IMR-90 (cell line): ENCODE results near the gene RHCE. TPM values are rescaled to one million over a fixed set of nuclear protein-coding genes. Genes with fewer than 3 reads are reported as not detected.

Experiments used
- ATAC-seq: fragments of 200-7000 bp; cut with Tn5 transposase; 2 replicates; pipeline ENCODE4 v1.9.1; 2020; ENCODE audit warnings: low read depth, mild to moderate bottlenecking, moderate library complexity
- BruUV-seq: library from RNA; stranded (reverse); fragments of 400-500 nt; replicated peaks from 2 replicates; lab custom pipeline; 2021; lab: Mats Ljungman, UMichigan
- CTCF ChIA-PET: fragments of 300-600 bp; formaldehyde crosslinking; extraction: SDS; loops from one replicate; lab custom pipeline; 2021; ENCODE audit warnings: antibody characterized with exemption; lab: Yijun Ruan, JAX
- POLR2A ChIA-PET: fragments of 300-600 bp; sonication (Branson Sonifier 250); formaldehyde crosslinking; loops from one replicate; lab custom pipeline; 2022; ENCODE audit warnings: antibody characterized with exemption; ENCODE audit not compliant: unreplicated experiment; lab: Charles Lee
- DNase-seq: peaks from one replicate; pipeline ENCODE4 v3.0.0; 2013
- H2AFZ ChIP-seq: replicated peaks from 2 replicates; pipeline ENCODE3; 2013; ENCODE audit warnings: low read length, mild to moderate bottlenecking; ENCODE audit not compliant: poor library complexity
- H2AK5ac ChIP-seq: 2 replicates; pipeline ENCODE4 v1.6.1; 2013; ENCODE audit warnings: low read depth, low read length, inconsistent platforms
- H2AK9ac ChIP-seq: replicated peaks from 2 replicates; pipeline ENCODE3; 2013; ENCODE audit warnings: mild to moderate bottlenecking, low read depth, low read length, moderate library complexity; ENCODE audit not compliant: poor library complexity
- H2BK120ac ChIP-seq: 2 replicates; pipeline ENCODE4 v1.6.1; 2013; ENCODE audit warnings: low read depth, low read length, inconsistent platforms
- H2BK15ac ChIP-seq: 3 replicates; pipeline ENCODE4 v1.6.1; 2013; ENCODE audit warnings: low read depth, low read length, inconsistent platforms
- H2BK20ac ChIP-seq: 2 replicates; pipeline ENCODE4 v1.6.1; 2013; ENCODE audit warnings: low read depth, mild to moderate bottlenecking, inconsistent platforms, low read length, moderate library complexity
- H2BK5ac ChIP-seq: 2 replicates; pipeline ENCODE4 v1.6.1; 2013; ENCODE audit warnings: mild to moderate bottlenecking, low read depth, low read length, inconsistent platforms; ENCODE audit not compliant: poor library complexity, severe bottlenecking
- H3K14ac ChIP-seq: replicated peaks from 2 replicates; pipeline ENCODE4 v1.6.1; 2013; ENCODE audit warnings: low read depth, low read length, inconsistent platforms
- H3K18ac ChIP-seq: 2 replicates; pipeline ENCODE4 v1.6.1; 2013; ENCODE audit warnings: low read depth, low read length, control low read depth
- H3K23ac ChIP-seq: 2 replicates; pipeline ENCODE4 v1.6.1; 2013; ENCODE audit warnings: low read depth, low read length, inconsistent platforms
- H3K27ac ChIP-seq: 2 replicates; pipeline ENCODE4 v1.5.1; 2013; ENCODE audit warnings: mild to moderate bottlenecking, control low read depth, low read length; ENCODE audit not compliant: insufficient read depth
- H3K27me3 ChIP-seq: 2 replicates; pipeline ENCODE4 v1.6.1; 2013; ENCODE audit warnings: low read length; ENCODE audit not compliant: control insufficient read depth, insufficient read depth
- H3K36me3 ChIP-seq: 2 replicates; pipeline ENCODE4 v1.6.1; 2013; ENCODE audit warnings: low read length, mixed read lengths; ENCODE audit not compliant: control insufficient read depth, insufficient read depth
- H3K4ac ChIP-seq: 2 replicates; pipeline ENCODE4 v1.6.1; 2013; ENCODE audit warnings: low read depth, low read length, inconsistent platforms
- H3K4me1 ChIP-seq: 2 replicates; pipeline ENCODE4 v1.6.1; 2013; ENCODE audit warnings: low read length, mixed read lengths; ENCODE audit not compliant: control insufficient read depth, insufficient read depth
- H3K4me2 ChIP-seq: 2 replicates; pipeline ENCODE4 v1.6.1; 2013; ENCODE audit warnings: low read depth, mild to moderate bottlenecking, control low read depth, low read length, moderate library complexity
- H3K4me3 ChIP-seq: 2 replicates; pipeline ENCODE4 v1.5.1; 2013; ENCODE audit warnings: low read depth, mild to moderate bottlenecking, control low read depth, low read length, moderate library complexity; ENCODE audit not compliant: insufficient read depth
- H3K56ac ChIP-seq: 2 replicates; pipeline ENCODE4 v1.6.1; 2013; ENCODE audit warnings: low read length, inconsistent platforms; ENCODE audit not compliant: insufficient read depth; ENCODE audit errors: extremely low read depth
- H3K79me1 ChIP-seq, 2 experiments: 2 replicates each; pipeline ENCODE4 v1.6.1; 2013; ENCODE audit warnings: low read length in 2 of 2, inconsistent platforms in 1 of 2, low read depth in 1 of 2
- H3K9ac ChIP-seq: 2 replicates; pipeline ENCODE4 v1.6.1; 2013; ENCODE audit warnings: low read depth, low read length, control low read depth
- H3K9me1 ChIP-seq: 2 replicates; pipeline ENCODE4 v1.6.1; 2013; ENCODE audit warnings: low read length, inconsistent platforms; ENCODE audit not compliant: insufficient read depth
- H3K9me3 ChIP-seq: 2 replicates; pipeline ENCODE4 v1.6.1; 2013; ENCODE audit warnings: low read length; ENCODE audit not compliant: control insufficient read depth, insufficient read depth
- H4K20me1 ChIP-seq: 2 replicates; pipeline ENCODE4 v1.6.1; 2013; ENCODE audit warnings: low read length, inconsistent platforms; ENCODE audit not compliant: insufficient read depth
- H4K5ac ChIP-seq: 2 replicates; pipeline ENCODE4 v1.6.1; 2013; ENCODE audit warnings: mild to moderate bottlenecking, low read depth, low read length, control low read depth
- H4K8ac ChIP-seq, 2 experiments: 2 replicates each; pipeline ENCODE4 v1.6.1; 2013; ENCODE audit warnings: low read depth in 2 of 2, low read length in 2 of 2, control low read depth in 1 of 2, inconsistent platforms in 1 of 2
- H4K91ac ChIP-seq: 2 replicates; pipeline ENCODE4 v1.6.1; 2013; ENCODE audit warnings: low read depth, low read length, inconsistent platforms; ENCODE audit not compliant: insufficient read depth
- CEBPB ChIP-seq: IDR thresholded peaks from 2 replicates; pipeline ENCODE4 v1.6.1; 2012; ENCODE audit warnings: low read depth, low read length, improper control_type of control experiment
- CHD1 ChIP-seq: IDR thresholded peaks from 2 replicates; pipeline ENCODE4 v1.6.1; 2012; ENCODE audit warnings: low read depth, low read length, improper control_type of control experiment
- MAFK ChIP-seq: IDR thresholded peaks from 2 replicates; pipeline ENCODE4 v1.6.1; 2012; ENCODE audit warnings: low read depth, low read length, improper control_type of control experiment
- MAZ ChIP-seq: IDR thresholded peaks from 2 replicates; pipeline ENCODE4 v1.6.1; 2012; ENCODE audit warnings: low read depth, mild to moderate bottlenecking, low read length, improper control_type of control experiment, moderate library complexity, borderline replicate concordance
- NFE2L2 ChIP-seq: fragments of 150-350 bp; IDR thresholded peaks from 2 replicates; pipeline ENCODE4 v1.6.1; 2016; ENCODE audit warnings: low read depth, mild to moderate bottlenecking, low read length
- WGBS, 2 experiments: methylation state at CpG; one replicate each; pipeline versions ENCODE4 v1.1.5 to v1.1.7; 2013; ENCODE audit warnings: missing lambda C conversion rate in 2 of 2; ENCODE audit not compliant: insufficient read length in 1 of 2; ENCODE audit errors: extremely low coverage in 2 of 2; 5-methylcytosine and 5-hydroxymethylcytosine counted together
- dilution Hi-C: fragments of 300-500 bp; cut with HindIII; formaldehyde crosslinking; loops from one replicate; pipeline ENCODE4 v1.14.3; 2018; ENCODE audit warnings: low sequenced_read_pairs; ENCODE audit not compliant: unreplicated experiment
- in situ Hi-C: fragments of 300-500 bp; cut with MboI; formaldehyde crosslinking; loops from 3 replicates; pipeline ENCODE4 v1.14.3; 2019; ENCODE audit warnings: low sequenced_read_pairs, inconsistent platforms, mixed read lengths
- intact Hi-C: fragments of 100-400 bp; cut with micrococcal nuclease; formaldehyde crosslinking; loops from 2 replicates; pipeline ENCODE4 v1.10.0; 2022
- polyA plus RNA-seq, 3 experiments: library from polyadenylated mRNA; depleted of rRNA; stranded (reverse); fragments of >200 nt; gene quantifications; 2 replicates each; pipeline ENCODE4 v1.2.3, GENCODE V29; 2012; ENCODE audit warnings: low replicate concordance in 1 of 3
- total RNA-seq: library from RNA; depleted of rRNA; stranded (reverse); fragments of >200 nt; gene quantifications from 2 replicates; pipeline ENCODE4 v1.2.3, GENCODE V29; 2012
- TF ChIP-seq, protein P1 (sequence below): conservative IDR thresholded peaks from 2 replicates; pipeline ENCODE4 v1.5.1; 2012; ENCODE audit warnings: mild to moderate bottlenecking, low read depth, low read length, improper control_type of control experiment
- TF ChIP-seq, protein P2 (sequence below): fragments of 150-350 bp; IDR thresholded peaks from 2 replicates; pipeline ENCODE4 v1.6.1; 2016; ENCODE audit warnings: low read depth, mild to moderate bottlenecking, low read length, moderate library complexity, borderline replicate concordance

The RHCE gene
- total and polyA plus RNA-seq, 2 of the 4 experiments (the other 2 are of a cell fraction): 0.54 to 0.62 TPM

DNA sequence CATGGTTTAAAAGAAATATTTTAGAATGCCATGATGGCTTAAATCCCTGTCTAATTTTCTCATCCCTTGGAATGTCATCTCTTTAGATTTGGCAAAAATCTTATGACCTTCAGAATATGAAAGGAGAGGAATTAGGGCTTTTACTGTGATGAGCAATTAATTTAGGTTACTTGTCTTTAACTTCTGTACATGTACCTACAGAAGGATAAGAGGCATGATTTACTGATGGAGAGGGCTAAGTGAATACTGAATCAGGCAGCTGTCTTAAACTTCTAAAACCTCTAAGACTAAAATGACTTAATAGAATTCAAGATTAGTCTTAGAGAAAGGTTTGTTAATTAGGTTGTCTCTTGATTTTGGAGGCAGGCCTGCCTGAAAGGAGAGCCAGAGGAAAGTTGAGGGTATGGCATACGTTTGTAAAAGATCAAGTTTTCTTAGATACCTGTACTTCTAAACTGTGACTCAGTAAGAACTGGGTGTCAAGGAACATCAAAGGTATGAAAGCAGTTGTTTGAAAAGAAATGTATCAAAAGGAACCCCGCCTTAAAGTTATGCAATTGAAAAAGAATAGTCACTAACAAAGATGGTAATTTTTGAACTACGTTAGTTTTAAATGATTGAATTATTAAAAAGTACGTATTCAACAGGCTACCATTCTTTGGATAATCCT, 22.5 kb upstream of the RHCE start:
- no peak for ATAC-seq
- peaks cover 30% of the 10 kb centered on the region for H4K20me1 ChIP-seq
- CTCF ChIA-PET: interaction anchor here (0.6 kb wide), 1 partner anchor 31 kb away, joined by 5 read pairs; no protein-coding TSS in a partner anchor

More for the DNA sequence above, 22.5 kb upstream of the RHCE start:
- Histone ChIP-seq H3K27ac (no peak overlapping the region), H2BK20ac (no peak overlapping the region), H3K79me1 (peaks cover 26 to 69% of the 10 kb centered on the region in 2 experiments), H3K18ac (no peak overlapping the region), H3K4ac (no peak overlapping the region), H2BK15ac (no peak overlapping the region), H3K9ac (no peak overlapping the region), H3K23ac (no peak overlapping the region), H2AFZ (no peak overlapping the region), H3K14ac (no peak overlapping the region), H3K56ac (no peak overlapping the region; the same call in 1 of the 2 replicates), H3K4me3 (no peak overlapping the region), H3K9me1 (peaks cover 3% of the 10 kb centered on the region), H2AK9ac (no peak overlapping the region), H3K27me3 (no peaks in the 10 kb centered on the region), H4K8ac (no peak overlapping the region), H4K91ac (no peak overlapping the region), H3K9me3 (no peaks in the 10 kb centered on the region), H2BK5ac (no peak overlapping the region), H4K5ac (no peak overlapping the region), H3K36me3 (peaks cover 1% of the 10 kb centered on the region; the same call in 1 of the 2 replicates), H3K4me1 (no peaks in the 10 kb centered on the region; the same call in 1 of the 2 replicates), H3K4me2 (no peak overlapping the region), H2BK120ac (no peak overlapping the region), H2AK5ac (no peak overlapping the region)
- POLR2A ChIA-PET: no interaction called here
- in situ Hi-C loops: no loop called here
- no peak for DNase-seq
- dilution Hi-C loops: no loop called here
- intact Hi-C loops: no loop called here
- TF ChIP-seq MAFK (no peak), MAZ (no peak), CEBPB (no peak), CHD1 (no peak), NFE2L2 (no peak)
- TF ChIP-seq, protein P1, sequence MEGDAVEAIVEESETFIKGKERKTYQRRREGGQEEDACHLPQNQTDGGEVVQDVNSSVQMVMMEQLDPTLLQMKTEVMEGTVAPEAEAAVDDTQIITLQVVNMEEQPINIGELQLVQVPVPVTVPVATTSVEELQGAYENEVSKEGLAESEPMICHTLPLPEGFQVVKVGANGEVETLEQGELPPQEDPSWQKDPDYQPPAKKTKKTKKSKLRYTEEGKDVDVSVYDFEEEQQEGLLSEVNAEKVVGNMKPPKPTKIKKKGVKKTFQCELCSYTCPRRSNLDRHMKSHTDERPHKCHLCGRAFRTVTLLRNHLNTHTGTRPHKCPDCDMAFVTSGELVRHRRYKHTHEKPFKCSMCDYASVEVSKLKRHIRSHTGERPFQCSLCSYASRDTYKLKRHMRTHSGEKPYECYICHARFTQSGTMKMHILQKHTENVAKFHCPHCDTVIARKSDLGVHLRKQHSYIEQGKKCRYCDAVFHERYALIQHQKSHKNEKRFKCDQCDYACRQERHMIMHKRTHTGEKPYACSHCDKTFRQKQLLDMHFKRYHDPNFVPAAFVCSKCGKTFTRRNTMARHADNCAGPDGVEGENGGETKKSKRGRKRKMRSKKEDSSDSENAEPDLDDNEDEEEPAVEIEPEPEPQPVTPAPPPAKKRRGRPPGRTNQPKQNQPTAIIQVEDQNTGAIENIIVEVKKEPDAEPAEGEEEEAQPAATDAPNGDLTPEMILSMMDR: no peak
- TF ChIP-seq, protein P2, sequence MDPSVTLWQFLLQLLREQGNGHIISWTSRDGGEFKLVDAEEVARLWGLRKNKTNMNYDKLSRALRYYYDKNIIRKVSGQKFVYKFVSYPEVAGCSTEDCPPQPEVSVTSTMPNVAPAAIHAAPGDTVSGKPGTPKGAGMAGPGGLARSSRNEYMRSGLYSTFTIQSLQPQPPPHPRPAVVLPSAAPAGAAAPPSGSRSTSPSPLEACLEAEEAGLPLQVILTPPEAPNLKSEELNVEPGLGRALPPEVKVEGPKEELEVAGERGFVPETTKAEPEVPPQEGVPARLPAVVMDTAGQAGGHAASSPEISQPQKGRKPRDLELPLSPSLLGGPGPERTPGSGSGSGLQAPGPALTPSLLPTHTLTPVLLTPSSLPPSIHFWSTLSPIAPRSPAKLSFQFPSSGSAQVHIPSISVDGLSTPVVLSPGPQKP: no peak
- WGBS, 2 experiments: no CpG with 5 or more reads among the region's 4 CpGs
- BruUV-seq: no TSS peak
